22Rv1 (cell line): ENCODE results near the gene NPTX1.

Experiments used
- CTCF ChIP-seq: fragments of 450-650 bp; IDR thresholded peaks from 2 replicates; pipeline ENCODE4 v1.5.1; 2017; ENCODE audit warnings: mild to moderate bottlenecking
- ZFX ChIP-seq: fragments of 450-650 bp; IDR thresholded peaks from 2 replicates; pipeline ENCODE4 v1.6.1; 2017; ENCODE audit warnings: antibody characterized with exemption, borderline replicate concordance

- TF ChIP-seq CTCF = no peak
- no peak for TF ChIP-seq ZFX
Measured at GRCh38 chr17:80430446-80431245, 45.8 kb downstream of the NPTX1 start.
